ENCODE measurements around the gene IGFBP1.
"Not testable (repeated sequence)": the region's sequence is repeated elsewhere in the genome, so short reads cannot be mapped to it uniquely, and the experiment has no call there.

DNA sequence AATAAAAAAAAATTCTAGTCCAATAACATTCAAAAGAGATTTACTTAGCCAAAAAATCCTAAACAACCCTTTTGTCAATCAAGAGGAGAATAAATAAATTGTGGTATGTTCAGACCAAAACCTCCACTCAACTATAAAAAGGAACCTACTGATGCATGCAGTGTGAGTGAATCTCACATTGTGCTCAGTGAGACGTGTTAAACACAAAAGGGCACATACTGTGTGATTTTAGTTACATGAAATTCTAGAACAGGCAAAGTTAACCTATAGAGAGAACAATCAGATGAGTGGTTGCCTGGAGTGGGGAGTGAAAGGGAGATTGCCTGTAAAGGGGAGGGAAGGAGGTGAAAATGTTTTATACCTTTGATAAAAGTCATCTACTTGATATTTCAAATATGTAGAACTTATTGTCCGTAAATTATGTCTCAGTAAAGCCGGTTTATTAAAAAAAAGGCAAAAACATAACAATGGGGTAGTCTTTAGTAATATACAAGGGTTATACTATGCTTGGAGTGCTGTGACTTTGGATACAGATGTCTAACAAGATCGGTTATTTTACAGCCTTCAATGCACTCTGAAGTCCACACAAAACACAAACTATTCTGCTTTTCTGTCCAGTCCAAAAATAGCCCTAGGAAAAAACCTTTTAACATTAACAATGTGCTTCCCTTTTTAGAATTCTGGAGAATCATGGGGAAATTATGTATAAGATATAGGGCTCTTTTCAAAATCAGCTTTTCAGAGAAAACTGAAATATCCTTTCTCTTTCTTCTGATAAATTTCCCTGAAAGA is 46.2 kb upstream of the IGFBP1 start:
- TF ChIP-seq, protein P1, sequence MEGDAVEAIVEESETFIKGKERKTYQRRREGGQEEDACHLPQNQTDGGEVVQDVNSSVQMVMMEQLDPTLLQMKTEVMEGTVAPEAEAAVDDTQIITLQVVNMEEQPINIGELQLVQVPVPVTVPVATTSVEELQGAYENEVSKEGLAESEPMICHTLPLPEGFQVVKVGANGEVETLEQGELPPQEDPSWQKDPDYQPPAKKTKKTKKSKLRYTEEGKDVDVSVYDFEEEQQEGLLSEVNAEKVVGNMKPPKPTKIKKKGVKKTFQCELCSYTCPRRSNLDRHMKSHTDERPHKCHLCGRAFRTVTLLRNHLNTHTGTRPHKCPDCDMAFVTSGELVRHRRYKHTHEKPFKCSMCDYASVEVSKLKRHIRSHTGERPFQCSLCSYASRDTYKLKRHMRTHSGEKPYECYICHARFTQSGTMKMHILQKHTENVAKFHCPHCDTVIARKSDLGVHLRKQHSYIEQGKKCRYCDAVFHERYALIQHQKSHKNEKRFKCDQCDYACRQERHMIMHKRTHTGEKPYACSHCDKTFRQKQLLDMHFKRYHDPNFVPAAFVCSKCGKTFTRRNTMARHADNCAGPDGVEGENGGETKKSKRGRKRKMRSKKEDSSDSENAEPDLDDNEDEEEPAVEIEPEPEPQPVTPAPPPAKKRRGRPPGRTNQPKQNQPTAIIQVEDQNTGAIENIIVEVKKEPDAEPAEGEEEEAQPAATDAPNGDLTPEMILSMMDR (IDR thresholded peaks at IDR 0.05), result not testable (repeated sequence)
- not testable (repeated sequence) for TF ChIP-seq POLR2AphosphoS5, POLR2A (IDR thresholded peaks at IDR 0.05)
